A204.1 (cell line): ENCODE results near the gene PRL.

Experiments
- FAIRE-seq: peaks from 2 replicates; lab custom pipeline; 2012; peaks lifted over from hg19 to GRCh38; lab: Jason Lieb, UNC

PRL gene

GRCh38 chr6:22294301-22294700 lies 2.5 kb downstream of the PRL start:
- FAIRE-seq = no peak

DNA sequence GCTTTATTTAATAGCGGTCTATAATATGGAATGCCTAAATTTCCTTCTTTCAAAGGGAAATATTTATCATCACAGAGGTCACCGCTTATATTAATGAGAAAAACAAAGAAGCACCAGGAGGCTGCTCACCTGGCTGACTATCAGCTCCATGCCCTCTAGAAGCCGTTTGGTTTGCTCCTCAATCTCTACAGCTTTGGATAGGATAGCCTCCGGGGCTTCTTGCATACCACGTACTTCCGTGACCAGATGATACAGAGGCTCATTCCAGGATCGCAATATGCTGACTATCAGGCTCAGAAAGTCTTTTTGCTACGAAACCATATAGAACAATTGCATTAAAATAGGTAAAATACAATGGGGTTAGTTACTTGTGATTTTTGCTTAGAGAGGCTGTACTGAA lies 6.8 kb downstream of the PRL start:
- no peak for FAIRE-seq

GRCh38 chr6:22288721-22289120 lies 8.1 kb downstream of the PRL start:
- FAIRE-seq = no peak

- no peak for FAIRE-seq
Observed at GRCh38 chr6:22284666-22285065, 12.2 kb downstream of the PRL start.

- no peak for FAIRE-seq
Observed at GRCh38 chr6:22281341-22282085, 15.3 kb downstream of the PRL start.

- no peak for FAIRE-seq
Observed at GRCh38 chr6:22279427-22279826, 17.4 kb downstream of the PRL start.

- no peak for FAIRE-seq
Observed at GRCh38 chr6:22271081-22271480, 25.8 kb downstream of the PRL start.

- no peak for FAIRE-seq
Observed at GRCh38 chr6:22263748-22264147, 33.1 kb downstream of the PRL start.

GRCh38 chr6:22254886-22255285 lies 42.0 kb downstream of the PRL start:
- no peak for FAIRE-seq

GRCh38 chr6:22253955-22254655 lies 42.7 kb downstream of the PRL start:
- FAIRE-seq = no peak

DNA sequence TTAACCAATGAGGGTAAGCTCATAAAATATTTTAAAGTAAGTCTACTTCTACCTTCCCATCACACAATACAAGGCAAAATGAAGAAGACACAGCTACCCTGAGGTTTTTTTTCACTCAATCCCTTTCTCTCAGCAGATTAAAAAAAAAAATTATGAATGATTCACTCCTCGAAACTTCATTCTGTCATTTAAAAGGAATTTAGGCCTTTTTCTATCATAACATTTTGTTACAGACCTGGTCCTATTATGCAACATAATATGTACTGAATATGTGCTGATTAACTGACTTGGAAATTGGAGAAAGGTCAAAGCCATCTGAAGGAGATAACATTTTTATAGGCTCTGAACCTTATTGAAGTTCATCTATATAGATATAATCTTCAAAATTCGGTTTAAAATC lies 45.5 kb downstream of the PRL start:
- FAIRE-seq = no peak

DNA sequence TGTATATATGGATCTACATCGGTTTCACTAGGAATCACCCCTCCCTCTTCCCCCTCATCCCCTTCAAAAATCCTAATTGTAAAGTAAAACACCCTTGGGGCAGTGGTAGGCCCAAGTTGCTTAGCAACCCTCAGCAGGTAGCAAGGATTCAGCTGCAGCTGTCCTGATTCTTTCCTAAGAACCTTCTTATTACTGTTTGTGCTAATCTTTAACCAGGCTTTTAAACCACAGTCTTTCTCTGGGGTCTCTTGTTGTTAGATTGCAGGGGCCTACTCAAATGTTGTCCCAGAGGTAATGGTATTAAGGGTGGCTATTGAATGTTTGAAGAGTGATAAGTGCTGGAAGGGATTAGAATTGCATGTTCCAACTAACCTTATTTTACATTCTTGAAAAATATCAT lies 46.4 kb downstream of the PRL start:
- FAIRE-seq = no peak

DNA sequence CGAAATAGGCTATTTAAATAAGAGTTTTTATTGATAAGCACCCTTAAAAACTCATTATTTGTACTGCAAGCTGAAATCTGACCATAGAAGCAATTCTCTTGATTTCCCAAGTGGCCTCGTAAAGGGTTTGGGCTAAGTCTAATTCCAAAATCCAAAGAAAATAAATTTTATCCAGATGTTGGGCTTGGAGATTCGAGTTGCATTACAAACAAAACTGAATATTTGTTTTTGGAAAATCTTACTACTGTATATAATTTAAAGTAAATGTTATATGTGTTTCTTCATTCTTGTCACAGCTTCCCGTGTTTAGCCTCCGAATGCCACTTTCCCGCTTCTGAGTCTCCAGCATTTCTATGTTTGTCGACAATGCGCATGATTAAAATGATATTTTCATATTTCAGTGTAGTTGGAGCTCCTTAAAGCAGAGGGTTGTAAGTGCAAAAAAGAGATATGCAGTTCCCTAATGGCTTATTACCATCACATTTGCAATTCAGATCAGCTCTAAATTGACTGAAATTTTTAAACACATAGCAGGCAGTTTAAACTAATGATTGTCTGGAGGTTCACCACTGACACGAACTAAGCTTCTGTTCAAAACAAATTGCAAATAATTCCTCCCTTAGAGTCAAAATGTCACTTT lies 47.0 kb downstream of the PRL start:
- no peak for FAIRE-seq

DNA sequence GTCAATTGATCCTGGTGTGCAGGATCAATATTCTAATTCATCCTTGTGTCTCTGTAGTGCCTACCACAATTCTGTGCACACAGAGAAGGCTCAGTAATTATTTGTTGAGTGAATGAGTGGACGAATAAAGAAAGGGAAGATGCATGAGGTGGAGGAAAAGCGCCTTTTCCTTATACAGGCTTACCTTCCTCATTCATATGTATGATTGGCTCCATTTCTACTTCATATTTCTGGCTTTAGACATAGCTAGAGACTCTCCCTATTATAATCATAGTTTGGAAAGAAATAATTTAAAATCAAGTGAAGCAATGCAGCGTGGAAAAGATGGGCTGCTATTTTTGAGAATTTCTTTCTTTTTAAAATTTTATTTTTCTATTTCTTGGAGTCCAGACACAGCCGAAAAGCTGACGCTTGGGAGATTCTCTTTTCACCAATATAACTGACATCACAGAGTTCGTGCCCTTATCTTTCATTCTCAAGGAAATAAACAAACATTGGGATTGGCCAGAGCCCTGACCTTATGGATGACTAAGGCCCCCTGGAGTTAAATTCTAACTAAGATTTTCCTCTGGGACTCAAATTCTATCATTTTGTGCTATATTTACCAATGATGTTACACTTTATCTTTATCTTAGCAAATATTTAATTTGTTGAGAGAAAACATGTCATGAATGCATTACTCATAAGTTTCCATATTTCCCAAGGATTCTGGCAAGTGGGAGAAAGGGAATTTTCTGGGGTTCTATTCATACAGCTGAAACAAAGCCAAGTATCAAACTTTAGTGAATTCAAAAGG lies 48.1 kb downstream of the PRL start:
- no peak for FAIRE-seq

DNA sequence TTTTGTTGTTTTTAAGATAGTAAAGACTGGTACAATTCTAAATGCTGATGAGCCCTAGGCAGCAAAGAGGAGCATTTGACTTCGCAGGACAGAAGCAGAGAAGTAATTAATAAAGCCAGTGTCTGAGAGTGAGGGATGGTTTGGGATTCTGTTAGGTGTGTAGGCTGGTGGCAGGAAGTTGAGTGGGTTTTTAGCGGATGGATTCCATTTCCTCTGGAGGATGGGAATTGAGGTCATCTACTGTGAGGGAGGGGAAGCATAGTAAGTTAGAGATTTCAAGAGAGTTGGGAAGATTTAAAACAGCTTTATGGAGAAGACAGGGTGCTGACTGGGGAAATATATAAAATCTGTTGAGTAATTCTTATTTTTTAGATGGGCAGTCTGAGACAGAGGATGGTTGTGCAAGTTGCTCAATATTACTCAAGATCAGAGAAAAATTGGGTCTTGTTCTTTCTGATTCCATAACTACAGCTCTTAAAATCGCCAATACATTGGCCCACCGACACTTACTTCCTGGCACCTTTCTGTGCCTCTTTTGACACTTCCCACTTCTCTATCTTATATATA lies 48.8 kb downstream of the PRL start:
- no peak for FAIRE-seq

- FAIRE-seq = no peak
Observed at GRCh38 chr6:22240025-22240424, 56.8 kb downstream of the PRL start.

GRCh38 chr6:22239261-22239921 lies 57.4 kb downstream of the PRL start:
- FAIRE-seq = no peak

- no peak for FAIRE-seq
Observed at GRCh38 chr6:22238861-22239260, 58.0 kb downstream of the PRL start.

GRCh38 chr6:22237526-22237925 lies 59.3 kb downstream of the PRL start:
- FAIRE-seq = no peak
